Measurements from ENCODE around the gene LRIG1.

The LRIG1 gene

GRCh38 chr3:66536791-66537190 is 36.0 kb upstream of the LRIG1 start:
- TF ChIP-seq BACH2 (CRISPR knock-in tag; IDR thresholded peaks at IDR 0.05; ENCODE audit: borderline replicate concordance), result no peak
- no peak for TF ChIP-seq POU6F1 (CRISPR knock-in tag; IDR thresholded peaks at IDR 0.05; ENCODE audit: borderline replicate concordance, low read depth)
- TF ChIP-seq CSRNP3 (CRISPR knock-in tag; IDR thresholded peaks at IDR 0.05), result no peak
- no peak for TF ChIP-seq ZFP30 (CRISPR knock-in tag; IDR thresholded peaks at IDR 0.05)
- no peak for TF ChIP-seq ESRRG (CRISPR knock-in tag; IDR thresholded peaks at IDR 0.05)
- no peak for TF ChIP-seq ZNF8 (CRISPR knock-in tag; IDR thresholded peaks at IDR 0.05)
- no peak for TF ChIP-seq RARB (CRISPR knock-in tag; IDR thresholded peaks at IDR 0.05)
- TF ChIP-seq PATZ1 (CRISPR knock-in tag; IDR thresholded peaks at IDR 0.05; ENCODE audit: borderline replicate concordance), result no peak
- TF ChIP-seq TCF4 (CRISPR knock-in tag; IDR thresholded peaks at IDR 0.05; ENCODE audit: borderline replicate concordance), result no peak
- TF ChIP-seq GLIS3 (CRISPR knock-in tag; IDR thresholded peaks at IDR 0.05), result no peak
- TF ChIP-seq TSHZ2 (CRISPR knock-in tag; IDR thresholded peaks at IDR 0.05), result no peak
- TF ChIP-seq ZNF70 (CRISPR knock-in tag; IDR thresholded peaks at IDR 0.05), result no peak
- ATAC-seq, result no peak

GRCh38 chr3:66534304-66534845 is 33.6 kb upstream of the LRIG1 start:
- no peak for TF ChIP-seq GLIS3 (CRISPR knock-in tag; IDR thresholded peaks at IDR 0.05)
- TF ChIP-seq SNAI2 (CRISPR knock-in tag; IDR thresholded peaks at IDR 0.05), result no peak
- TF ChIP-seq ZC3H10 (CRISPR knock-in tag; IDR thresholded peaks at IDR 0.05), result no peak
- no peak for TF ChIP-seq OSR1 (CRISPR knock-in tag; IDR thresholded peaks at IDR 0.05)
- TF ChIP-seq ZFP3 (CRISPR knock-in tag; IDR thresholded peaks at IDR 0.05), result no peak
- TF ChIP-seq ISL1 (CRISPR knock-in tag; IDR thresholded peaks at IDR 0.05), result no peak
- TF ChIP-seq ESRRG (CRISPR knock-in tag; IDR thresholded peaks at IDR 0.05), result no peak
- no peak for TF ChIP-seq TOX (CRISPR knock-in tag; IDR thresholded peaks at IDR 0.05; ENCODE audit: borderline replicate concordance)
- no peak for TF ChIP-seq ARNTL (CRISPR knock-in tag; IDR thresholded peaks at IDR 0.05; ENCODE audit: borderline replicate concordance, low read depth)
- TF ChIP-seq ZNF70 (CRISPR knock-in tag; IDR thresholded peaks at IDR 0.05), result no peak
- no peak for TF ChIP-seq POU6F1 (CRISPR knock-in tag; IDR thresholded peaks at IDR 0.05; ENCODE audit: borderline replicate concordance, low read depth)
- TF ChIP-seq ZNF565 (CRISPR knock-in tag; conservative IDR thresholded peaks at IDR 0.05; ENCODE audit: low read depth), result no peak
- no peak for TF ChIP-seq ZFP30 (CRISPR knock-in tag; IDR thresholded peaks at IDR 0.05)
- no peak for TF ChIP-seq TCF4 (CRISPR knock-in tag; IDR thresholded peaks at IDR 0.05; ENCODE audit: borderline replicate concordance)
- TF ChIP-seq RARB (CRISPR knock-in tag; IDR thresholded peaks at IDR 0.05), result no peak
- TF ChIP-seq PATZ1 (CRISPR knock-in tag; IDR thresholded peaks at IDR 0.05; ENCODE audit: borderline replicate concordance), result no peak
- no peak for TF ChIP-seq TSHZ2 (CRISPR knock-in tag; IDR thresholded peaks at IDR 0.05)
- no peak for TF ChIP-seq ZNF8 (CRISPR knock-in tag; IDR thresholded peaks at IDR 0.05)
- ATAC-seq, result no peak
